Measurements from ENCODE around the gene PIMREG.

GRCh38 chr17:6475411-6475810, 31.2 kb downstream of the PIMREG start:
- TF ChIP-seq CTCF (IDR thresholded peaks at IDR 0.05; ENCODE audit: low read depth, low read length, poor library complexity, severe bottlenecking) = no peak
- TF ChIP-seq EZH2phosphoT487 (IDR thresholded peaks at IDR 0.05; ENCODE audit: borderline replicate concordance, low read length) = no peak
